NB4 (cell line): ENCODE data around the gene ZNF423.

Source experiments
- MYC ChIP-seq: IDR thresholded peaks from 2 replicates; pipeline ENCODE4 v1.6.1; 2011; ENCODE audit warnings: low read depth, low read length
- POLR2A ChIP-seq: IDR thresholded peaks from 2 replicates; pipeline ENCODE4 v1.6.1; 2011; ENCODE audit warnings: mild to moderate bottlenecking; ENCODE audit not compliant: insufficient read length; ENCODE audit errors: extremely low read depth
- TF ChIP-seq, protein P1 (sequence below): IDR thresholded peaks from one replicate; pipeline ENCODE4 v1.5.1; 2012; ENCODE audit warnings: low read depth, low read length
- TF ChIP-seq, protein P2 (sequence below): IDR thresholded peaks from 2 replicates; pipeline ENCODE4 v1.6.1; 2011; ENCODE audit warnings: low read depth, low read length

DNA sequence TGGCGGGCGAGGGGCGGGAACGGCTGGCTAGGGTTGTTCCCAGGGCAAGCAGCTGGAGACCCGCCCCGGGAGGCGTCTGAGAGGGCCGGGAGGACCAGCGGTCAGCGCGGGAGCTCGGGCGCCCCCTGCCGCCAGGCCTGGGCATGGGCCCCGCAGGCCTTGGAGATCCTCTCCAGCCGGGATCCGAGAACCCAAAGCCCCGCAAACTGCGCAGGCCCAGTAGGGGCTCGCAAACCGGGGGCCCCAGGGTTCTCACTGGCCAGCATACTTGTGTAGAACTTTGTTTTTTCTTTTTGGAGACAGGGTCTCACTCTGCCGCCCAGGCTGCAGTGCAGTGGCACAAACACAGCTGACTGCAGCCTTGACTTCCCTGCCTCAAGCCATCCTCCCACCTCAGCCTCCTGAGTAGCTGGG is 20.8 kb upstream of the ZNF423 start:
- TF ChIP-seq, protein P1, sequence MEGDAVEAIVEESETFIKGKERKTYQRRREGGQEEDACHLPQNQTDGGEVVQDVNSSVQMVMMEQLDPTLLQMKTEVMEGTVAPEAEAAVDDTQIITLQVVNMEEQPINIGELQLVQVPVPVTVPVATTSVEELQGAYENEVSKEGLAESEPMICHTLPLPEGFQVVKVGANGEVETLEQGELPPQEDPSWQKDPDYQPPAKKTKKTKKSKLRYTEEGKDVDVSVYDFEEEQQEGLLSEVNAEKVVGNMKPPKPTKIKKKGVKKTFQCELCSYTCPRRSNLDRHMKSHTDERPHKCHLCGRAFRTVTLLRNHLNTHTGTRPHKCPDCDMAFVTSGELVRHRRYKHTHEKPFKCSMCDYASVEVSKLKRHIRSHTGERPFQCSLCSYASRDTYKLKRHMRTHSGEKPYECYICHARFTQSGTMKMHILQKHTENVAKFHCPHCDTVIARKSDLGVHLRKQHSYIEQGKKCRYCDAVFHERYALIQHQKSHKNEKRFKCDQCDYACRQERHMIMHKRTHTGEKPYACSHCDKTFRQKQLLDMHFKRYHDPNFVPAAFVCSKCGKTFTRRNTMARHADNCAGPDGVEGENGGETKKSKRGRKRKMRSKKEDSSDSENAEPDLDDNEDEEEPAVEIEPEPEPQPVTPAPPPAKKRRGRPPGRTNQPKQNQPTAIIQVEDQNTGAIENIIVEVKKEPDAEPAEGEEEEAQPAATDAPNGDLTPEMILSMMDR, result peak; percentile 91
- TF ChIP-seq POLR2A (no peak), MYC (no peak)
- TF ChIP-seq, protein P2, sequence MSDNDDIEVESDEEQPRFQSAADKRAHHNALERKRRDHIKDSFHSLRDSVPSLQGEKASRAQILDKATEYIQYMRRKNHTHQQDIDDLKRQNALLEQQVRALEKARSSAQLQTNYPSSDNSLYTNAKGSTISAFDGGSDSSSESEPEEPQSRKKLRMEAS, result no peak
